ENCODE data around the gene ODAD3.

DNA sequence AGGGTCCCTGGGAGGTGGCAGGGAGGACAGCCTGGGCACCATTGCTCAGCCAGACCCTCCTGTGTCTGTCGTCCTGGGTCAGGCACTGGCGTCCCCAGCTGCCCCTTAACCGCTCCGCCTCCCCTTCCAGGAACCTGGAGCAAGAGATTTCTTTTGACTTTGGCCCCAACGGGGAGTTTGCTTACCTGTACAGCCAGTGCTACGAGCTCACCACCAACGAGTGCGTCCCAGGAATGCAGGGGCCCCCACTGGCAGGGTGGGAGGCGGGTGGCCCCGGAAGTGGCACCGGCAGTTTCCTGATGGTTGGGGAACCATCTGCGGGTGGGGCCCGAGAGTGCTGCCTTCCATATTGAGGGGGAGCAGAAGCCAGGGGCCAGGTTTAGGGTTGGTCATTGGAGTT lies 13.5 kb upstream of the ODAD3 start:
- TF ChIP-seq, protein P1, sequence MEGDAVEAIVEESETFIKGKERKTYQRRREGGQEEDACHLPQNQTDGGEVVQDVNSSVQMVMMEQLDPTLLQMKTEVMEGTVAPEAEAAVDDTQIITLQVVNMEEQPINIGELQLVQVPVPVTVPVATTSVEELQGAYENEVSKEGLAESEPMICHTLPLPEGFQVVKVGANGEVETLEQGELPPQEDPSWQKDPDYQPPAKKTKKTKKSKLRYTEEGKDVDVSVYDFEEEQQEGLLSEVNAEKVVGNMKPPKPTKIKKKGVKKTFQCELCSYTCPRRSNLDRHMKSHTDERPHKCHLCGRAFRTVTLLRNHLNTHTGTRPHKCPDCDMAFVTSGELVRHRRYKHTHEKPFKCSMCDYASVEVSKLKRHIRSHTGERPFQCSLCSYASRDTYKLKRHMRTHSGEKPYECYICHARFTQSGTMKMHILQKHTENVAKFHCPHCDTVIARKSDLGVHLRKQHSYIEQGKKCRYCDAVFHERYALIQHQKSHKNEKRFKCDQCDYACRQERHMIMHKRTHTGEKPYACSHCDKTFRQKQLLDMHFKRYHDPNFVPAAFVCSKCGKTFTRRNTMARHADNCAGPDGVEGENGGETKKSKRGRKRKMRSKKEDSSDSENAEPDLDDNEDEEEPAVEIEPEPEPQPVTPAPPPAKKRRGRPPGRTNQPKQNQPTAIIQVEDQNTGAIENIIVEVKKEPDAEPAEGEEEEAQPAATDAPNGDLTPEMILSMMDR (IDR thresholded peaks at IDR 0.05) = no peak
- TF ChIP-seq POLR2A (IDR thresholded peaks at IDR 0.05; ENCODE audit: low read depth) (no peak), POLR2AphosphoS5 (IDR thresholded peaks at IDR 0.05) (no peak), EP300 (IDR thresholded peaks at IDR 0.05) (no peak)

Data from esophagus muscularis mucosa (tissue), 4 donors.